Prostate gland (tissue), 2 donors: ENCODE measurements around the gene TNS3. TPM values are rescaled to one million over a fixed set of nuclear protein-coding genes. Genes with fewer than 3 reads are reported as not detected.

Experiments
- DNase-seq: peaks from one replicate; pipeline ENCODE4 v3.0.0-alpha.2; 2019; ENCODE audit warnings: low spot score
- H3K27ac ChIP-seq, 2 donors: fragments of 200-600 bp; sonication (generic); 2 replicates each; pipeline ENCODE4 v1.5.1; 2017 to 2019
- H3K27me3 ChIP-seq: fragments of 200-600 bp; sonication (generic); replicated peaks from 2 replicates; pipeline ENCODE4 v1.5.1; 2019; ENCODE audit not compliant: insufficient read depth
- H3K36me3 ChIP-seq, 2 donors: fragments of 200-600 bp; sonication (generic); 1 replicate in 1 of 2; 2 replicates in 1 of 2; pipeline versions ENCODE4 v1.5.1 to v1.8.1; 2017 to 2019
- H3K4me1 ChIP-seq: fragments of 200-600 bp; sonication (generic); replicated peaks from 2 replicates; pipeline ENCODE4 v1.5.1; 2019
- H3K4me3 ChIP-seq, 2 donors: fragments of 200-600 bp; sonication (generic); 2 replicates each; pipeline ENCODE4 v1.5.1; 2017 to 2019
- H3K9me3 ChIP-seq: fragments of 200-600 bp; sonication (generic); 2 replicates; pipeline ENCODE4 v1.5.1; 2017
- CTCF ChIP-seq, 4 experiments: fragments of 200-600 bp in 2 of 4; fragments of 450-650 bp in 2 of 4; sonication (generic) in 2 of 4; IDR thresholded peaks; 1 replicate in 3 of 4; 2 replicates in 1 of 4; pipeline ENCODE4 v1.5.1; 2016 to 2019; ENCODE audit warnings: antibody characterized with exemption in 4 of 4, mild to moderate bottlenecking in 2 of 4, moderate library complexity in 2 of 4
- POLR2A ChIP-seq: fragments of 450-650 bp; IDR thresholded peaks from one replicate; pipeline ENCODE4 v1.6.1; 2016; ENCODE audit warnings: antibody characterized with exemption, mild to moderate bottlenecking
- POLR2AphosphoS5 ChIP-seq: sonication (generic); formaldehyde crosslinking; IDR thresholded peaks from one replicate; pipeline ENCODE4 v1.6.1; 2017; ENCODE audit warnings: antibody characterized with exemption
- WGBS: methylation state at CpG from one replicate; pipeline ENCODE4 v1.1.5; 2018; 5-methylcytosine and 5-hydroxymethylcytosine counted together
- intact Hi-C: fragments of 100-400 bp; cut with DNase I; formaldehyde crosslinking; loops from one replicate; pipeline ENCODE4 v1.14.2; 2022
- total RNA-seq, 2 donors: library from RNA; depleted of rRNA; stranded (reverse); fragments of >200 nt; gene quantifications; one replicate each; pipeline ENCODE4 v1.1.0, GENCODE V29; 2016

The TNS3 gene
- total RNA-seq, 2 donors from 2014 or later: 19.5 to 95.8 TPM

DNA sequence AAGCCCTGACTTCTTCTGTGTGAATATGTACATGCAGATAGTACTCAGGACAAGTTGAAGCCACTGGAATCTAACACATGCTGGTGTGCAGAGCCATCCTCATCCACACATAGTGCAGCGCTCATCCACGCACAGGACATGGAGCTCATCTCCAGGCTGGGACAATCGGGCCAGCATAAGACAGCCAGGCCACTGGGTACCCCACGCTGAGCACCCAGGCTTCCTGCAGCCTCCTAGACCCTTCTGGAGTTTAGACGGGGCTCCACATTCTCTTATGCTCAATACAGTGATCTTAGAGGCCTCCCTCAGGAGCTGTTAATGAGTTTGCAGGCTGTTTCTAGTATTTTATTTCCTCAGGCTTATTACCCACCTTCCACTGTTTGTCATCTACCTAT lies 238.9 kb downstream of the TNS3 start:
- H3K9me3 ChIP-seq: no peaks in the 10 kb centered on the region
- H3K4me3 ChIP-seq: no peak overlapping the region
- no peak overlapping the region for H3K27ac ChIP-seq
- intact Hi-C loops: no loop called here
- H3K4me1 ChIP-seq: no peaks in the 10 kb centered on the region
- H3K36me3 ChIP-seq: no peaks in the 10 kb centered on the region
- DNase-seq: no peak
- 85% methylated on average over 5 of the region's 5 CpGs for WGBS
- TF ChIP-seq POLR2AphosphoS5 (no peak), POLR2A (no peak), CTCF (IDR thresholded peaks at IDR 0.05) (no peak)
- no peaks in the 10 kb centered on the region for H3K27me3 ChIP-seq

DNA sequence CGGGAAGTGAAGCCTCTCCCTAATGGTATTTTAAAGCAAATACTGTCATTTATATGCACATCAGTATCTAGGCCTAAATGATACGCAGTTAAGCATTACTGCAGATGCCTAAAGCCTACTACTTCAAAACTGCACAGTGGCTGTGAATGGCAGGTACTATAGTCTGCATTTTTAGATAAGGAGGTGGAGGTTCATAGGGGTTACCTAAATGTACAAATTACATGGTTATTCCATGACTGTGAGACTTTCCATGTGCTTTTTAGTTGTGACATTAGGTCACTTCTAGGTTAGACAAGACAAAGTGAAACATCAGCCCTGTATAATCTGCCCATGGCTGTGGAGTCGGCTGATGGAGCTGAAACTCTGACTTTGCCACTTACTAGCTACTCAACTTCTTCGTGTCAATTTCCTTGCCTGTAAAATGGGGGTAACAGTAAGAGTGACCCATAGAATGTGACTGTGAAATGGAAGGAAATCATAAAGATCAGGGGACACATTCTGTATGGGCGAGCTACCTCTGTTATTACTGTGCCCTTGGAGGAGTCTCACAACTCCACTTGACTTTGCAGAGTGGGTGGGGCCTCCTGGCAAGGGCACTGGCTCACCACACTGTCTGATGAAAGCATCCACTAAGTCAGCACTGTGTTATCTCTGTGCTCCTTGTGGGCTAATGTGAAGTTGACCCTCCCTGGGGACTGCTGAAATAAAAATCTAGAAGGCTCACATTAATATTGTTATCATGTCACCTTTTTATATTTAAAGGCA lies 239.4 kb downstream of the TNS3 start:
- 94% methylated on average over 5 of the region's 5 CpGs for WGBS
- no peaks in the 10 kb centered on the region for H3K9me3 ChIP-seq
- no peak overlapping the region for H3K27ac ChIP-seq
- no peak for DNase-seq
- no peaks in the 10 kb centered on the region for H3K36me3 ChIP-seq
- no peak for TF ChIP-seq POLR2AphosphoS5
- TF ChIP-seq POLR2A: no peak
- TF ChIP-seq CTCF (IDR thresholded peaks at IDR 0.05): no peak
- H3K4me3 ChIP-seq: no peak overlapping the region
- no peaks in the 10 kb centered on the region for H3K27me3 ChIP-seq
- H3K4me1 ChIP-seq: no peaks in the 10 kb centered on the region
- intact Hi-C loops: no loop called here

DNA sequence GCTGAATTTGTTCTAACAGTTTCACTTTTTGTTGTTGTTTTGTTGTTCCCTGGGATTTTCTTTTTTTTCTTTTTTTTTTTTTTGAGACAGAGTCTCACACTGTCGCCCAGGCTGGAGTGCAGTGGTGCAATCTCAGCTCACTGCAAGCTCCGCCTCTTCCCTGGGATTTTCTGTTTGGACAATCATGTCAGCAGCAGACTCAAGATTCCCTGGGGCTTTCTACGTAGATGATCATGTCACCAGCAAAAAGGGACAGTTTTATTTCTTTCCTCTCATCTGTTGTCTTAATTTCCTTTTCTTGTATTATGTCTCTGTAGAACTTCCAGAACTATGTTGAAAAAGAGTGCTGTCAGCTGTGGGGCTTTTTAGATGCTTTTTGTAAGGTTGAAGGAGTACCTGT lies 241.4 kb downstream of the TNS3 start:
- H3K4me1 ChIP-seq: no peaks in the 10 kb centered on the region

DNA sequence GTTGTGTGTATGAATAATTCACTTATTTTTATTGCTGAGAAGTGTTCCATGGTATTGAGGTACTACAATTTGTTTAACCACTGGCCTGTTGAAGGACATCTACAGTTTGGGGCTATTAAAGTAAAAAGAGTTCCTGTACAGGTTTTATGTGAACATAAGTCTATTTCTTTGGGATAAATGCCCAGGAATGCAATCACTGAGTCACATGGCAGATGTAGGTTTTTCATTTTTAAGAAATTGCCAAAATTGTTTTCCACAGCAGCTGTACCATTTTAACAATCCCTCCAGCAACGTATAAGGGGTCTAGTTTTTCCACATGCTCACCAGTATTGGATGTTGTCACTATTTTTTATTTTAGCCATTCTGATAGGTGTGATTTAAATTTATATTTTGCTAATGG lies 243.9 kb downstream of the TNS3 start:
- Histone ChIP-seq H3K27ac (no peak overlapping the region), H3K4me3 (no peak overlapping the region), H3K27me3 (no peaks in the 10 kb centered on the region), H3K4me1 (no peaks in the 10 kb centered on the region), H3K36me3 (no peaks in the 10 kb centered on the region), H3K9me3 (no peaks in the 10 kb centered on the region)
- WGBS: 79% methylated on average over 1 of the region's 1 CpG
- intact Hi-C loops: no loop called here
- no peak for TF ChIP-seq CTCF (IDR thresholded peaks at IDR 0.05)
- no peak for TF ChIP-seq POLR2AphosphoS5
- no peak for TF ChIP-seq POLR2A
- no peak for DNase-seq

More for the DNA sequence above, 241.4 kb downstream of the TNS3 start:
- H3K9me3 ChIP-seq: no peaks in the 10 kb centered on the region
- TF ChIP-seq CTCF (IDR thresholded peaks at IDR 0.05) (no peak), POLR2AphosphoS5 (no peak), POLR2A (no peak)
- no peak for DNase-seq
- no peaks in the 10 kb centered on the region for H3K36me3 ChIP-seq
- intact Hi-C loops: no loop called here
- no peak overlapping the region for H3K27ac ChIP-seq
- no peaks in the 10 kb centered on the region for H3K27me3 ChIP-seq
- no peak overlapping the region for H3K4me3 ChIP-seq
- WGBS: 85% methylated on average over 3 of the region's 3 CpGs

DNA sequence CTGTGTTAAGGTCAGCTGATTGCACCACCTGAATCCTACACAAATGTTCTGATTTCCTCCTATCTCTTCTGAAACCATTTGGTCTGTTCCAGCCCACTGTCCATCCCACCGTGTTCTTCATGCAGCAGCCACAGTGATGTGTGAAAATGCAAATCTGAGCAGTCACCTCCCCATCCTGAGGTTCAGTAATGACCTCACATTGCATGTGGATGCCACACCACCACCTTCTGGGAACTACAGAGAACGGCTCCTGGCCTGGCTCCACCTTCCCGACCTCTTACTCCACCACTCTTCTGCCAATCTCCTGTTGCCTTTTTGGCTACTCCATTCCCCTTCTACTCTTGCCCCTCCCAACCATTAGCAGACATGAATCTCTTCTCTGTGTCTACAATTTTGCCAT lies 244.4 kb downstream of the TNS3 start:
- H3K27me3 ChIP-seq: no peaks in the 10 kb centered on the region
- H3K4me3 ChIP-seq: no peak overlapping the region
- no peaks in the 10 kb centered on the region for H3K4me1 ChIP-seq
- no peak for TF ChIP-seq POLR2A
- no peak for TF ChIP-seq CTCF (IDR thresholded peaks at IDR 0.05)
- TF ChIP-seq POLR2AphosphoS5: no peak
- 82% methylated on average over 3 of the region's 3 CpGs for WGBS
- H3K9me3 ChIP-seq: no peaks in the 10 kb centered on the region
- intact Hi-C loops: no loop called here
- H3K36me3 ChIP-seq: no peaks in the 10 kb centered on the region
- no peak overlapping the region for H3K27ac ChIP-seq
- no peak for DNase-seq
